Body of pancreas (tissue), 4 donors: ENCODE measurements around the gene ZP4. TPM values are rescaled to one million over a fixed set of nuclear protein-coding genes. Genes with fewer than 3 reads are reported as not detected.

Experiments used
- ATAC-seq: fragments of 150-250 bp; one replicate; pipeline ENCODE4 v1.9.1; 2016
- DNase-seq, 4 donors: peaks; one replicate each; pipeline ENCODE4 v3.0.0-alpha.2; 2019
- H3K27ac ChIP-seq, 4 donors: fragments of 200-600 bp; sonication (generic); 1 replicate in 3 of 4; 2 replicates in 1 of 4; pipeline versions ENCODE4 v1.5.1 to v1.6.1; 2016 to 2019; ENCODE audit warnings: mild to moderate bottlenecking in 1 of 4, mixed read lengths in 1 of 4, moderate library complexity in 1 of 4
- H3K27me3 ChIP-seq, 2 donors: fragments of 200-600 bp; sonication (generic); one replicate each; pipeline ENCODE4 v1.6.0; 2016; ENCODE audit warnings: mild to moderate bottlenecking in 1 of 2
- H3K36me3 ChIP-seq, 2 donors: fragments of 200-600 bp; sonication (generic); replicated peaks in 1 of 2; 2 replicates each; pipeline ENCODE4 v1.5.1; 2016; ENCODE audit warnings: low read depth in 2 of 2; ENCODE audit not compliant: insufficient read depth in 1 of 2
- H3K4me1 ChIP-seq: fragments of 200-600 bp; sonication (generic); one replicate; pipeline ENCODE4 v1.6.0; 2016
- H3K4me3 ChIP-seq, 2 donors: fragments of 200-600 bp; sonication (generic); 1 replicate in 1 of 2; 2 replicates in 1 of 2; pipeline ENCODE4 v1.5.1; 2016 to 2019
- H3K9me3 ChIP-seq, 3 donors: fragments of 200-600 bp; sonication (generic); 1 replicate in 2 of 3; 2 replicates in 1 of 3; pipeline ENCODE4 v1.5.1; 2016
- CTCF ChIP-seq, 7 experiments: fragments of 450-650 bp in 4 of 7; fragments of 200-600 bp in 3 of 7; sonication (generic) in 3 of 7; IDR thresholded peaks; one replicate each; pipeline ENCODE4 v1.5.1; 2016 to 2019; ENCODE audit warnings: antibody characterized with exemption in 7 of 7
- POLR2A ChIP-seq, 3 donors: fragments of 450-650 bp; IDR thresholded peaks; one replicate each; pipeline ENCODE4 v1.6.1; 2016; ENCODE audit warnings: antibody characterized with exemption in 3 of 3, mild to moderate bottlenecking in 2 of 3
- WGBS, 2 donors: methylation state at CpG; one replicate each; pipeline ENCODE4 v1.1.5; 2017; 5-methylcytosine and 5-hydroxymethylcytosine counted together
- intact Hi-C: fragments of 100-400 bp; cut with DNase I; formaldehyde crosslinking; loops from one replicate; pipeline ENCODE4 v1.15.1; 2023
- total RNA-seq, 2 donors: library from RNA; depleted of rRNA; stranded (reverse); fragments of >200 nt; gene quantifications; one replicate each; pipeline ENCODE4 v1.1.0, GENCODE V29; 2016

Gene ZP4
- total RNA-seq, 2 donors from 2014 or later, result not detected

GRCh38 chr1:237895630-237896029 lies 4.9 kb upstream of the ZP4 start:
- DNase-seq (no peak), ATAC-seq (no peak)
- Histone ChIP-seq H3K9me3 (no peaks in the 10 kb centered on the region), H3K27ac (no peak overlapping the region), H3K4me1 (no peaks in the 10 kb centered on the region), H3K27me3 (no peaks in the 10 kb centered on the region), H3K36me3 (no peaks in the 10 kb centered on the region), H3K4me3 (no peak overlapping the region)
- TF ChIP-seq POLR2A (IDR thresholded peaks at IDR 0.05) (no peak), CTCF (IDR thresholded peaks at IDR 0.05) (no peak)
- intact Hi-C loops, result no loop called here

GRCh38 chr1:237894131-237894530 lies 3.4 kb upstream of the ZP4 start:
- no peaks in the 10 kb centered on the region for H3K4me1 ChIP-seq
- TF ChIP-seq CTCF (IDR thresholded peaks at IDR 0.05) (no peak), POLR2A (IDR thresholded peaks at IDR 0.05) (no peak)
- H3K27ac ChIP-seq, result no peak overlapping the region
- no peaks in the 10 kb centered on the region for H3K27me3 ChIP-seq
- no peak for ATAC-seq
- no peak overlapping the region for H3K4me3 ChIP-seq
- H3K9me3 ChIP-seq, result no peaks in the 10 kb centered on the region
- intact Hi-C loops, result no loop called here
- no peaks in the 10 kb centered on the region for H3K36me3 ChIP-seq
- WGBS, 2 donors, result 89 to 91% methylated on average over 3 of the region's 3 CpGs
- no peak for DNase-seq

- no peak for DNase-seq
- intact Hi-C loops, result no loop called here
- H3K27me3 ChIP-seq, result no peaks in the 10 kb centered on the region
- no peak for TF ChIP-seq CTCF (IDR thresholded peaks at IDR 0.05)
- H3K9me3 ChIP-seq, result no peaks in the 10 kb centered on the region
- no peak for ATAC-seq
- 55 to 64% methylated on average over 3 of the region's 3 CpGs for WGBS, 2 donors
- H3K27ac ChIP-seq, result no peak overlapping the region
- no peak overlapping the region for H3K4me3 ChIP-seq
- no peaks in the 10 kb centered on the region for H3K4me1 ChIP-seq
- no peaks in the 10 kb centered on the region for H3K36me3 ChIP-seq
These were observed 1.3 kb upstream of the ZP4 start for GRCh38 chr1:237891979-237892378.

- no peak for TF ChIP-seq POLR2A (IDR thresholded peaks at IDR 0.05)
- TF ChIP-seq CTCF (IDR thresholded peaks at IDR 0.05), result no peak
- ATAC-seq, result no peak
- WGBS, 2 donors, result 40 to 52% methylated on average over 2 of the region's 2 CpGs
- intact Hi-C loops, result no loop called here
- no peak overlapping the region for H3K27ac ChIP-seq
- no peak for DNase-seq
- H3K9me3 ChIP-seq, result no peaks in the 10 kb centered on the region
- H3K36me3 ChIP-seq, result no peaks in the 10 kb centered on the region
- H3K4me3 ChIP-seq, result no peak overlapping the region
- no peaks in the 10 kb centered on the region for H3K4me1 ChIP-seq
- H3K27me3 ChIP-seq, result no peaks in the 10 kb centered on the region
These were observed 544 bp upstream of the ZP4 start for GRCh38 chr1:237891266-237891665.

- 65 to 80% methylated on average over 6 to 7 of the region's 7 CpGs for WGBS, 2 donors
- H3K27ac ChIP-seq, result no peak overlapping the region
- no peak for ATAC-seq
- TF ChIP-seq CTCF (IDR thresholded peaks at IDR 0.05), result no peak
- TF ChIP-seq POLR2A (IDR thresholded peaks at IDR 0.05), result no peak
- no peaks in the 10 kb centered on the region for H3K36me3 ChIP-seq
- H3K27me3 ChIP-seq, result no peaks in the 10 kb centered on the region
- H3K4me1 ChIP-seq, result no peaks in the 10 kb centered on the region
- DNase-seq, result no peak
- no peaks in the 10 kb centered on the region for H3K9me3 ChIP-seq
- intact Hi-C loops, result no loop called here
- H3K4me3 ChIP-seq, result no peak overlapping the region
These were observed 306 bp downstream of the ZP4 start for GRCh38 chr1:237890416-237890815.
